Cardiac muscle cell (in vitro differentiated cells and primary cell): ENCODE data around the gene C3orf18. TPM values are rescaled to one million over a fixed set of nuclear protein-coding genes. Genes with fewer than 3 reads are reported as not detected.

Experiments used
- DNase-seq, 2 donors: peaks; one replicate each; pipeline versions ENCODE4 v3.0.0 to v3.0.0-alpha.2; 2010 to 2017; ENCODE audit warnings: low read depth in 1 of 2, low spot score in 1 of 2
- H3K27ac ChIP-seq: fragments of 200-600 bp; sonication (generic); 2 replicates; pipeline ENCODE4 v1.5.1; 2016
- H3K27me3 ChIP-seq: fragments of 200-600 bp; sonication (generic); 2 replicates; pipeline ENCODE4 v1.6.0; 2016; ENCODE audit warnings: control low read depth
- H3K36me3 ChIP-seq: fragments of 200-600 bp; sonication (generic); 2 replicates; pipeline ENCODE4 v1.5.1; 2016; ENCODE audit warnings: control low read depth
- H3K4me1 ChIP-seq: fragments of 200-600 bp; sonication (generic); 2 replicates; pipeline ENCODE4 v1.8.1; 2017; ENCODE audit warnings: low read depth, mild to moderate bottlenecking, mixed run types
- H3K4me3 ChIP-seq: fragments of 200-600 bp; sonication (generic); 2 replicates; pipeline ENCODE4 v1.5.1; 2016; ENCODE audit warnings: mild to moderate bottlenecking
- H3K9me3 ChIP-seq: fragments of 200-600 bp; sonication (generic); 2 replicates; pipeline ENCODE4 v1.5.1; 2017; ENCODE audit warnings: low read depth, mild to moderate bottlenecking, control low read depth
- CTCF ChIP-seq: IDR thresholded peaks from 2 replicates; pipeline ENCODE4 v1.5.1; 2012; ENCODE audit warnings: low read depth, mild to moderate bottlenecking, low read length
- polyA plus RNA-seq: library from polyadenylated mRNA; unstranded; fragments of >200 nt; fragmentation: Nextera tagmentation; extraction: Ambion mirVana; gene quantifications from 2 replicates; pipeline ENCODE4 v1.2.1, GENCODE V29; 2016
- total RNA-seq: library from RNA; depleted of rRNA; stranded (reverse); fragments of >200 nt; gene quantifications from 2 replicates; pipeline ENCODE4 v1.2.3, GENCODE V29; 2016

The C3orf18 gene
- total and polyA plus RNA-seq, 2 experiments from 2014 or later, result 33.6 to 39.4 TPM

GRCh38 chr3:50568947-50569749, 1.6 kb upstream of the C3orf18 start, which contains the start of gene HEMK1:
Gene HEMK1 (plus strand): TSS chr3:50569522. CDS start chr3:50571105, 1,583 bp downstream.
- Histone ChIP-seq H3K36me3 (no peaks in the 10 kb centered on the region), H3K27ac (peak within 1 kb of the TSS; percentile 45), H3K4me3 (peak within 1 kb of the TSS; percentile 72), H3K4me1 (peaks cover 3% of the 10 kb centered on the region), H3K9me3 (no peaks in the 10 kb centered on the region), H3K27me3 (no peaks in the 10 kb centered on the region)
- TF ChIP-seq CTCF, result no peak
- peak; percentile 97 for DNase-seq

GRCh38 chr3:50567011-50567385, 549 bp downstream of the C3orf18 start:
- Histone ChIP-seq H3K9me3 (no peaks in the 10 kb centered on the region), H3K27ac (no peak overlapping the region), H3K4me1 (peaks cover 3% of the 10 kb centered on the region), H3K27me3 (no peaks in the 10 kb centered on the region), H3K4me3 (peak overlapping the region; percentile 52), H3K36me3 (no peaks in the 10 kb centered on the region)
- no peak for DNase-seq
- TF ChIP-seq CTCF, result no peak

GRCh38 chr3:50564321-50564720, 3.2 kb downstream of the C3orf18 start:
- no peak for TF ChIP-seq CTCF
- H3K36me3 ChIP-seq, result no peaks in the 10 kb centered on the region
- DNase-seq, result no peak
- H3K27ac ChIP-seq, result no peak overlapping the region
- no peaks in the 10 kb centered on the region for H3K27me3 ChIP-seq
- no peak overlapping the region for H3K4me3 ChIP-seq
- no peaks in the 10 kb centered on the region for H3K4me1 ChIP-seq
- H3K9me3 ChIP-seq, result no peaks in the 10 kb centered on the region

GRCh38 chr3:50563867-50564266, 3.7 kb downstream of the C3orf18 start:
- H3K27ac ChIP-seq, result no peak overlapping the region
- DNase-seq, result no peak

GRCh38 chr3:50562861-50563260, 4.7 kb downstream of the C3orf18 start:
- no peaks in the 10 kb centered on the region for H3K27me3 ChIP-seq
- H3K4me3 ChIP-seq, result no peak overlapping the region
- no peaks in the 10 kb centered on the region for H3K4me1 ChIP-seq
- peak in 1 of 2 donors; percentile 33 for DNase-seq
- no peaks in the 10 kb centered on the region for H3K9me3 ChIP-seq
- no peak for TF ChIP-seq CTCF
- H3K36me3 ChIP-seq, result no peaks in the 10 kb centered on the region
- no peak overlapping the region for H3K27ac ChIP-seq

More at GRCh38 chr3:50563867-50564266, 3.7 kb downstream of the C3orf18 start:
- no peak for TF ChIP-seq CTCF
- H3K9me3 ChIP-seq, result no peaks in the 10 kb centered on the region
- H3K4me3 ChIP-seq, result no peak overlapping the region
- H3K27me3 ChIP-seq, result no peaks in the 10 kb centered on the region
- H3K36me3 ChIP-seq, result no peaks in the 10 kb centered on the region
- H3K4me1 ChIP-seq, result no peaks in the 10 kb centered on the region
